GM18909 (cell line): ENCODE results near the gene CHTF18.
"Not testable (repeated sequence)": the region's sequence is repeated elsewhere in the genome, so short reads cannot be mapped to it uniquely, and the experiment has no call there.

Experiments
- ATAC-seq: cut with Tn5 transposase; IDR thresholded peaks from one replicate; pipeline ENCODE4 v1.9.1; 2021; ENCODE audit warnings: mild to moderate bottlenecking; ENCODE audit not compliant: unreplicated experiment, poor library complexity

CHTF18 gene

GRCh38 chr16:772959-773358 lies 15.5 kb upstream of the CHTF18 start:
- no peak for ATAC-seq

GRCh38 chr16:774086-775001 lies 14.1 kb upstream of the CHTF18 start:
- ATAC-seq = no peak

- no peak for ATAC-seq
Observed at GRCh38 chr16:775236-775796, 13.1 kb upstream of the CHTF18 start.

- not testable (repeated sequence) for ATAC-seq
Observed at GRCh38 chr16:776298-776697, 12.1 kb upstream of the CHTF18 start.

- ATAC-seq = no peak
Observed at GRCh38 chr16:776824-777223, 11.6 kb upstream of the CHTF18 start.

- no peak for ATAC-seq
Observed at GRCh38 chr16:777826-778225, 10.6 kb upstream of the CHTF18 start.

DNA sequence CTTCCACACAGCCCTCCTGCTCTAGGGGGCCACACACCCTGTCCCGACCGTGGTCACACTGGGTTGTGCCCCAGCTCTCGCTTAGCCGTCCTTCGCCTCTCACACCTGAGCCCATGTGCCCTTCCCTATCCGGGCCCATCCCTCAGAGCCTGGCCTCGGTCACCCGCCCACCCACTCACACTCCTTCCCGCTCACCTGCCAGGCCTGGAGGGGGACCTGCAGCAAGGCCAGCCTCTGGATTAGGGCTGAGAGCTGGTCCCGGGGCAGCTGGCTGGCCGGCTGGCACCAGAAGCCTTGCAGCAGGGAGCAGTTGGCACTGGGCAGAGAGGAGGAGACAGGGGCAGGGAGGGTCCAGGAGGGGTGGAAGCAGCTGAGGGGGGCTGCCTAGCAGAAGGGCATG lies 10.0 kb upstream of the CHTF18 start:
- no peak for ATAC-seq

GRCh38 chr16:778909-779527 lies 9.4 kb upstream of the CHTF18 start:
- ATAC-seq = no peak

GRCh38 chr16:779561-779960 lies 8.9 kb upstream of the CHTF18 start:
- ATAC-seq = no peak

DNA sequence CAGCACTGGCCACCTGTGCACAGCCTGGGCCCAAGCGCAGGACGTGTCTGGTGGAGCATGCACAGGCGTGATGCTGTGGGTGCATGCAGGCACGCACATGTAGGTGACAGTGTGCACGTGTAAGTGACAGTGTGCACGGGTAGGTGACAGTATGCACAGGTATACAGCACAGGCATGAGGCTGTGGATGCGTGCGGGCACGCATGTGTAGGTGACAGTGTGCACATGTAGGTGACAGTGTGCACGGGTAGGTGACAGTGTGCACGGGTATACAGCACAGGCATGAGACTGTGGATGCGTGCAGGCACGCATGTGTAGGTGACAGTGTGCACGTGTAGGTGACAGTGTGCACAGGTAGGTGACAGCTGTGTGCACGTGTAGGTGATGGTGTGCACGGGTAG lies 8.1 kb upstream of the CHTF18 start:
- no peak for ATAC-seq

- no peak for ATAC-seq
Observed at GRCh38 chr16:781346-782010, 6.9 kb upstream of the CHTF18 start.

- no peak for ATAC-seq
Observed at GRCh38 chr16:782258-782657, 6.2 kb upstream of the CHTF18 start.

- no peak for ATAC-seq
Observed at GRCh38 chr16:782766-783403, 5.5 kb upstream of the CHTF18 start.

DNA sequence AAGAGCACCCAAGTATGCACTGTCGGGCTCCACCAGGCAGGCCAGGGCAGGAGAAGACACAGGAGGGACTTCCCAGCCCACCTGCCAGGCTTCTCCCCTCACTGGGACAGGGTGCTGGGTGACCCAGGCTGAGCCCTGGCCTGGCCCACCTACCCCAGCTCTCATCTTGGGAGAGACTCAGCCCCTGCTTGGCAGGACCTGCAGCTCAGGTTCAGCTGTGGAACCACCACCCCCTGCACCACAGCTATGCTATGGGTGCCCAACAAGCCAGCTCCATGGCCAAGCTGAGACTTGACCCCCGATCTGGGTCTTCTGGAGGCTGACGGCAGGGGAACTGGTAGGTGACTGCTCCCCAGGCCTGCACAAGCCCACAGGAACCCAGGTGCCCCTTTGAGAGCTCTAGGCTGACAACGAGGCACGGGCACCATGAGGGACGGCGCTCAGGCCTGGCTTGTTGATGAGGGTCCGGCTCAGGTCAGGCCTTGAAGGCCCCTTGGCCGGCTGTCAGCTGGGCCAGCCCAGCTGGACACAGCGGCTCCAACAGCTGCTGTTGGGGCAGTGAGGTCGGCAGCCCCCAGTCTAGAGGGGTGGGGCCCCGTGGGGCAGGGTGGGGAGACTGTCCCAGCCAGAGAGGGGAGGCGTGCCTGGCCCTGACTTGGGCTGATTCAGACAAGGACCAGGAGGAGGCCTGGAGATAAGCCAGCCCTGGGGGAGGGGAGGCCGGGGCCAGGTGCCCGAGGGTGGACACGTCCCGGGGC lies 4.8 kb upstream of the CHTF18 start:
- no peak for ATAC-seq

- no peak for ATAC-seq
Observed at GRCh38 chr16:784431-784830, 4.0 kb upstream of the CHTF18 start.

GRCh38 chr16:785563-786535 lies 2.6 kb upstream of the CHTF18 start:
- ATAC-seq = no peak

- no peak for ATAC-seq
Observed at GRCh38 chr16:787321-787966, 976 bp upstream of the CHTF18 start.

DNA sequence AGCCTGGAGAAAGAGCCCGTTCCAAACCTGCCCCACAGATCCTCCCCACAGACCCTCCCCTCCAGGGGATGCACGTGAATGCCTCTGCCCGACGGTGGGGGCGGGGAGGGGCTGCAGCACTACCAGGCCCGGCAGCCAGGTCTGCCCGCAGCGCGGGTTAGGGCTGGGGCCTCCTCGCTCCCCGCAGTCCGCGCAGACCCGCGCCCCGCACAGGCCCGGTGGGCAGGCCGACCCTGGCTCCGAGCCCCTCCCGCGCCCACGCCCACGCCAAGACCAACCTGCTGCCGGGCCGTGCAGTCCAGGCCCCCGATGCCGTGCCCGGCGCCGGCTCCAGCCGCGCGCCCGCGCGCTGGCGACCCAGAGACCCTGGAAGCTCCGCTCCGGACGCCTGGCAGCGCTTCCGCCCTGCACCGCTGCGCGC lies 432 bp upstream of the CHTF18 start, which contains the start of gene RPUSD1:
TSS of gene RPUSD1 (minus strand) at position 404 of the 421 bp plus-strand sequence. CDS start 644 bp downstream, outside the sequence.
- ATAC-seq = peak; percentile 23
